Measurements from ENCODE around the gene RELL1.

The RELL1 gene, protein sequence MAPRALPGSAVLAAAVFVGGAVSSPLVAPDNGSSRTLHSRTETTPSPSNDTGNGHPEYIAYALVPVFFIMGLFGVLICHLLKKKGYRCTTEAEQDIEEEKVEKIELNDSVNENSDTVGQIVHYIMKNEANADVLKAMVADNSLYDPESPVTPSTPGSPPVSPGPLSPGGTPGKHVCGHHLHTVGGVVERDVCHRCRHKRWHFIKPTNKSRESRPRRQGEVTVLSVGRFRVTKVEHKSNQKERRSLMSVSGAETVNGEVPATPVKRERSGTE

DNA sequence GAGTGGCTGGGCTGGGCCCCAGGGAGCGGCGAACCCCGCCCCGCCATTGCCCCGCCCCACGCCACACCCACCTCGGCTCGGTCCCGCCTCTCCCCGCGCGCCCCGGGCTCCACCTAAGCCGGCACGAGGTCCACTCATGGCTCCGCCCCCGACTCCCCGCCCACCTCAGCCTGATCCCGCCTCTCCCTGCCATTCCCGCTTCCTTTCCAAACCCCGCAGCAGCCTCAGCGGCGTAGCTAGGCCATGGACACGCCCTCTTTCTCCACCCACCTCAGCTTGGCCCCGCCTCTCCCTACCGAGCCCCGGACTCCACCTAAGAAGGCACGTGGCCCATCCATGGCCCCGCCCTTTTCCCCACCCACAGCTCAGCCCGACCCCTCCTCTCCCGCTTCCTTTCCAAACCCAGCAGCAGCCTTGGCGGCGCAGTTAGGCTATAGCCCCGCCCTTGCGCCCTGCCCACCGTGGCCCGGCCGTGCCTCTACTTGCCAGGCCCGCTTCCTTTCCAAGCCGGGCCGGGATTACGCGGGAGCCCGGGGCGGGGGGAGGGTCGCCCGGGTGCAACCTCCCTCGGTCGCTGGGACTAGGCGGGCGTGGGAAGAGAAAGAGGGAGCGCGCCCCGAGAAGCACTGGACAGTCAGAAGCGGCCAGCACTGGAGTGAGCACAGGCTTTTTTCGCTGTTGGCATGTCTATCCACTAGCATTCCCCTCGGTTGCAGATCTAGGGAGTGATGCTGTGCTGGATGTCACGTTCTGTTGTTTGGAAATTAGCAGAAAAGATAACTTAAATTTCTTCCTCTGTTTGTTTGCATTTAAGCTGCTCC, at the start of gene RELL1:
Gene RELL1 (minus strand): TSS at position 4 of the 821 bp plus-strand sequence. CDS start 89 bp downstream, outside the sequence.
- peak; percentile 100 for DNase-seq (ENCODE audit: low spot score)

DNA sequence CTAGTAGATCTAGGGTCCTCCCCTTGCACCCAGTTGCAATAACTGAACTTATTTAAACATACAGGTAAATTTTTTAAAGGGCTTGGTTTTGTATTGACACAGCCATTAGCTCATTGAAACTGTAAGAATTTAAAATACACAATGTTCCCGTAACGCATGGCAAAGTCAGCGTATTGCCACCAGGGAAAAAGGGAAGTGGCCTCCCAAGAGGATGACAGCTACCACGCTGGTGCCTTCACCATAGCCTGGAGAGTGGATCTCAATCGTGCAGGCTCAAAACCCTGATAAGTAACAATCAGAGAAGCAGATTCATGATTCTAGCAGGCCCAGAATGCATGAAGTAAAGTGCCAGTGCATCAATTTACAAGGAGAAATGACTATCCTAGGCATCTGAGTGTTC, 49.4 kb upstream of the RELL1 start:
- DNase-seq (ENCODE audit: low spot score): no peak

DNA sequence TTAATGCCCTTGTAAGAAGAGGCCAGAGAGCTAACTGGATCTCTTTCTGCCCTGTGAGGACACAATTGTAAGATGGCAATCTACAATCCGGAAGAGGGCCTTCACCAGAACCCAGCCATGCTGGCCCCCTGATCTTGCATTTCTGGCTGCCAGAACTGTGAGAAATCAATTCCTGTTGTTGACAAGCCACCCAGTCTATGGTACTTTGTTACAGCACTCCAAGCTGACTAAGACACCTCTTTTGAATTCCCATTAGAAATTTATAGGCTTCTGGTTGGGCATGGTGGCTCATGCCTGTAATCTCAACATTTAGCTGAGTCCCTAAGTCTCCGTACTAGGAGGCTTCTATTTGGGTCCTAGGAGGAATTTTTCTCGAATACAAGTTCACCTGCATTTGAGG, 48.8 kb upstream of the RELL1 start:
- no peak for DNase-seq (ENCODE audit: low spot score)

DNA sequence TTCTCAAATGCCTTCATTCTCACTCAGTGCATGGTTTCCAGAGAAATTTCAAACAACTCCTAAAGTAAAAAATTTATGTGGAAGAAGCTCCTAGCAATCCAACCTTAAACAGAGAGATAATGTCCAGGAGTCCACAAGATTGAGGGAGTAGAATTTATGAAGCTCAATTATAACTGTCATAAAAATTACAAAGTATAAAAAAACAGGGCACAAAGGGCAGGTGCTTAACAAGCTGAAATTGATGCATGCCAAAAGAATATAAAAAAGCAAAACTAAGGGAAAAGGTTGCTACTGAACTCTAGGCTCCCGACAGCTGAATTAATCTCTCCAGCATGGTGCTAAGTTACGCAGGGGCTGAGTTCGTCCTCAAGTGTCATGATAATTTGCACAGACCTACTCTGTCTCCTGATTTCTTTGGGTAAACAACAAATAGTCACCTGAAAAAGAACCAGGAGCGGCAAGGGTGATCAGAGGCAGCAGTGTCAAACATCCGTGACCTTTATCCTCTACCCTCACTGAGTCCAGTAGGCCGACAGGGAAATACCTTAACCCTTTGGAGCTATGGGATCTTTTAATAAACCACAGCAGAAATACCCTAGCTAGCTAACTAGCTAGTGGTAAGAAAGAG, 47.2 kb upstream of the RELL1 start:
- DNase-seq (ENCODE audit: low spot score): no peak

DNA sequence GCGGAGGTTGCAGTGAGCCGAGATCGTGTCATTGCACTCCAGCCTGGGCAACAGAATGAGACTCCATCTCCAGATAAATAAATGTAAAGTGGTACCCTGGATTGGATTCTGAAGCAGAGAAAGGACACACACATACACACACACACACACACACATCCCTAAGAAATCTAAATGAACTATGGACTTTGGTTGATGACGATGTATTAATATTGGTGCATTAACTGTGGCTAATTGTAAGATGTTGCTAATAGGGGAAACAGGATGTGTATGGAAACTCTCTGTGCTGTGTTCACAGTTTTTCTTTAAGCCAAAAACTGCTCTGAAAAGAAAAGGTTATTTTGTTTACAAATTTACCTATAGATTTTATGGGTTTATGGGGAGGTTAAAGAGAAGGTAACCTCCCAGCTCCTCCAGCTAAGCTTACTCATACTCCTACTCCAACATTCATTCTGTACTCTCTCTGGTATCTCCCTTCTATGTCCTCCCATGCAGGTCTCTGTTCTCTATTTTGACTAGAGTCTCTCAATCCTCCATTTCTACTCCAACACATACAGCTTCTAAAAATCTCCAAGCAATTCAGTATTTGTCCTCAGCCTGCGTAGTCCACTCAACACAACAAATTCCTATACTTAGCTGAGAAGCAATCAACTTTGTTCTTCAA, 46.5 kb upstream of the RELL1 start:
- no peak for DNase-seq (ENCODE audit: low spot score)

GRCh38 chr4:37729649-37730004, 43.5 kb upstream of the RELL1 start:
- DNase-seq (ENCODE audit: low spot score): no peak

- no peak for DNase-seq (ENCODE audit: low spot score)
These were observed 41.9 kb upstream of the RELL1 start for GRCh38 chr4:37728064-37728463.

DNA sequence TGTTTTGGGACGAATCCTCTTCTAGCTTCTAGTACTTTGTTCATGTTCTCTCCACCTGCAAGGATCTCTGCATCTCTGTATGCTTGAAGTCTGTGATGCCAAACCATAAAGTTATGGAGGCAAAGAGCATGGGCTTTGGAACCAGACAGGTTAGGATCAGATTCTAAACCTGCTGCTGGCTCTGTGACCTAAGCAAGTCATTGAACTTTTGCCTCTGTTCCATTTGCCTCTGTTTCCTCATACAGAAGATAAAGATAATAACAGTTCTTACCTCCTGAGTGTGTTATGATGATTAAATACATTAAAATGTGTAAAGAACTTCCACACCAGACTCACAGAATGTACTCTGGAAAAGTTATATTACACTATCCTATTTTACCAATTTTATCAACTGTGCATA, 41.5 kb upstream of the RELL1 start:
- no peak for DNase-seq (ENCODE audit: low spot score)

- DNase-seq (ENCODE audit: low spot score): no peak
These were observed 40.5 kb upstream of the RELL1 start for GRCh38 chr4:37726666-37727065.

DNA sequence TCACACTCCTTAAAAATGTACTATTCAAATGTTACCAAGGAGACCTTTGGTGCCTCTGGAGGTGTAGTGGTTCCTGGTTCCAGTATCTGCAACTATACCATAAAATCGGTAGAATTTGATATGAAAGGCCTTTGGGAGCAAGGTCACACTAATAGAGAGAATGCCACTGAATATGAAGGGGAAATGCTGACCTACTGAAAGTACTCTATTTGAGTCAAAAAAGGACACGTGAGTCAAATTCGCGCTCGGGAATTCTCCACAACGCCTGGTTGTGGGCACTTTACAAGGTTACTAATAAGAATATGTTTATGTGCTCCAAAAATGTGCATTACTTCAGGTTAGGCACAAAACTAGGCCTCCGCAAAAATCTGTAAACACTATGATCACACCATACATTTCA, 39.5 kb upstream of the RELL1 start:
- DNase-seq (ENCODE audit: low spot score): no peak

- no peak for DNase-seq (ENCODE audit: low spot score)
These were observed 36.9 kb upstream of the RELL1 start for GRCh38 chr4:37723067-37723466.

- no peak for DNase-seq (ENCODE audit: low spot score)
These were observed 35.9 kb upstream of the RELL1 start for GRCh38 chr4:37721995-37722638.

- no peak for DNase-seq (ENCODE audit: low spot score)
These were observed 32.8 kb upstream of the RELL1 start for GRCh38 chr4:37719021-37719420.

- peak; percentile 25 for DNase-seq (ENCODE audit: low spot score)
These were observed 31.4 kb upstream of the RELL1 start for GRCh38 chr4:37717576-37717975.

- DNase-seq (ENCODE audit: low spot score): no peak
These were observed 29.8 kb upstream of the RELL1 start for GRCh38 chr4:37715889-37716402.

- DNase-seq (ENCODE audit: low spot score): no peak
These were observed 24.3 kb upstream of the RELL1 start for GRCh38 chr4:37710491-37710890.

- DNase-seq (ENCODE audit: low spot score): no peak
These were observed 19.9 kb upstream of the RELL1 start for GRCh38 chr4:37706032-37706431.

DNA sequence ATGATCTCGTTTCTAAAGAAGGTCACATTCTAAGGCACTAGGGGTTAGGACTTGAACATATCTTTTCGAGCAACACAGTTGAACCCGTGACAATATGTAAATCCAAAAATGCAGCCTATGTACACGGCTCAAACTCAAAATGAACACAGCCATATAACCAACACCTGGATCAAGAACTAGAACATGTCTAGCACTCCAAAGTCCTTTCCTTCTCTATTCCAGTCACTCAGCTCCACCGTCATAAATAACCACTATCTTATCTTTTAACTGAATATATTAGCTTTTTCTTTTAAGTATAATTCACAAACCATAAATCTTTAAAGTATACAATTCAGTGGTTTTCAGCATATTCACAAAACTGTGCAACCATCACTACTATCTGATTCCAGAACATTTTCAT, 19.4 kb upstream of the RELL1 start:
- no peak for DNase-seq (ENCODE audit: low spot score)

GRCh38 chr4:37699868-37700481, 13.8 kb upstream of the RELL1 start:
- no peak for DNase-seq (ENCODE audit: low spot score)

DNA sequence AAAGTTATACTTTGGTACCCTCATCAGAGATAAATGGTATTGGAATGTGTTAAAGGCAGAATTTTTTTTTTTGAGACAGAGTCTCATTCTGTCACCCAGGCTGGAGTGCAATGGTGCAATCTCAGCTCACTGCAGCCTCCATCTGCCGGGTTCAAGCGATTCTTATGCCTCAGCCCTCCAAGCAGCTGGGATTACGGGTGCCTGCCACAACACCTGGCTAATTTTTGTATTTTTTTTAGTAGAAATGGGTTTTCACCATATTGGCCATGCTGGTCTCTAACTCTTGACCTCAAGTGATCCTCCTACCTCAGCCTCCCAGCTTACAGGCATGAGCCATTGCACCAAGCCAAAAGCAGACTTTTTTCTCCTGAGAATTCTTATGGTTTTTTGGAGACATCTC, 11.4 kb upstream of the RELL1 start:
- DNase-seq (ENCODE audit: low spot score): no peak

GRCh38 chr4:37693450-37694190, 7.4 kb upstream of the RELL1 start:
- DNase-seq (ENCODE audit: low spot score): no peak

Measured in cerebellar cortex (tissue), 1 donor.